ENCODE measurements around the gene UQCRC1.

DNA sequence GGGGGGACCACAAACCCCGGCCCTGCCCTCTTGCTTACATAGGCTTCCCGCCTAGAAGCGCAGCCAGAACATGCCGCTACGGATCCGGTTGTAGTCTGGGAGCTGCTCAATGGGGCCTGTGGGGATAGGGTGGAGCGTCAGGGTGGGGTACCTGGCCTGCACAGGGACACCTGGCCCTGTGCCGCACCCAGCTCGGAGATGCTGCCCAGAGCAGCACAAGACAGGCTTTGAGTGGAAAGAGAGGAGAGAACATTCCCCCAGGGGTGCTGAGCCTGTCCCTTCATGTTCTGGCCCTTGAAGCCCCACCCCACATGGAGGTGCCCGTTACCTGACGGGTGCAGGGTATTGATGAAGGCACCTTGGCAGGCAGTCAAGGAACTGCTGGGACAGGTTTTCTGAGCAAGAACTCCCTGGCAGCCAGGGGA, 10.4 kb downstream of the UQCRC1 start:
- no peak for TF ChIP-seq POLR2A (IDR thresholded peaks at IDR 0.05)
- TF ChIP-seq, protein P1, sequence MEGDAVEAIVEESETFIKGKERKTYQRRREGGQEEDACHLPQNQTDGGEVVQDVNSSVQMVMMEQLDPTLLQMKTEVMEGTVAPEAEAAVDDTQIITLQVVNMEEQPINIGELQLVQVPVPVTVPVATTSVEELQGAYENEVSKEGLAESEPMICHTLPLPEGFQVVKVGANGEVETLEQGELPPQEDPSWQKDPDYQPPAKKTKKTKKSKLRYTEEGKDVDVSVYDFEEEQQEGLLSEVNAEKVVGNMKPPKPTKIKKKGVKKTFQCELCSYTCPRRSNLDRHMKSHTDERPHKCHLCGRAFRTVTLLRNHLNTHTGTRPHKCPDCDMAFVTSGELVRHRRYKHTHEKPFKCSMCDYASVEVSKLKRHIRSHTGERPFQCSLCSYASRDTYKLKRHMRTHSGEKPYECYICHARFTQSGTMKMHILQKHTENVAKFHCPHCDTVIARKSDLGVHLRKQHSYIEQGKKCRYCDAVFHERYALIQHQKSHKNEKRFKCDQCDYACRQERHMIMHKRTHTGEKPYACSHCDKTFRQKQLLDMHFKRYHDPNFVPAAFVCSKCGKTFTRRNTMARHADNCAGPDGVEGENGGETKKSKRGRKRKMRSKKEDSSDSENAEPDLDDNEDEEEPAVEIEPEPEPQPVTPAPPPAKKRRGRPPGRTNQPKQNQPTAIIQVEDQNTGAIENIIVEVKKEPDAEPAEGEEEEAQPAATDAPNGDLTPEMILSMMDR (IDR thresholded peaks at IDR 0.05): no peak

Measured in thyroid gland (tissue), 4 donors.